WTC11 (cell line): Measurements from ENCODE around the gene GPR37L1.

Experiments
- CTCF ChIP-seq: fragments of 200-600 bp; IDR thresholded peaks from 2 replicates; pipeline ENCODE4 v1.8.0; 2022; ENCODE audit warnings: antibody characterized with exemption
- E2F1 ChIP-seq: sonication (generic); formaldehyde crosslinking; IDR thresholded peaks from 2 replicates; pipeline ENCODE4 v1.8.0; 2022; ENCODE audit warnings: mild to moderate bottlenecking, missing genetic modification reagents
- IRF1 ChIP-seq: sonication (generic); formaldehyde crosslinking; IDR thresholded peaks from 2 replicates; pipeline ENCODE4 v1.8.0; 2023; ENCODE audit warnings: missing genetic modification reagents
- JUN ChIP-seq: sonication (generic); formaldehyde crosslinking; IDR thresholded peaks from 2 replicates; pipeline ENCODE4 v1.8.0; 2023; ENCODE audit warnings: mild to moderate bottlenecking, missing genetic modification reagents
- MAX ChIP-seq: sonication (generic); formaldehyde crosslinking; IDR thresholded peaks from 2 replicates; pipeline ENCODE4 v1.8.0; 2022; ENCODE audit warnings: mild to moderate bottlenecking, missing genetic modification reagents
- TEAD1 ChIP-seq: sonication (generic); formaldehyde crosslinking; IDR thresholded peaks from 2 replicates; pipeline ENCODE4 v1.8.0; 2022; ENCODE audit warnings: mild to moderate bottlenecking, missing genetic modification reagents
- ZNF138 ChIP-seq: sonication (generic); formaldehyde crosslinking; conservative IDR thresholded peaks from 2 replicates; pipeline ENCODE4 v1.8.1; 2022; ENCODE audit warnings: mild to moderate bottlenecking, moderate library complexity, missing genetic modification reagents

- TF ChIP-seq IRF1 (CRISPR knock-in tag) (no peak), CTCF (no peak), ZNF138 (CRISPR knock-in tag) (no peak), TEAD1 (CRISPR knock-in tag) (no peak), E2F1 (CRISPR knock-in tag) (no peak), MAX (CRISPR knock-in tag) (no peak), JUN (CRISPR knock-in tag) (no peak)
These were observed 36.9 kb upstream of the GPR37L1 start for GRCh38 chr1:202085682-202086373.
